GM12878 (cell line): ENCODE results near the gene NPB. TPM values are rescaled to one million over a fixed set of nuclear protein-coding genes. Genes with fewer than 3 reads are reported as not detected.

ENCODE experiments used
- ATAC-seq: fragments of 200-7000 bp; cut with Tn5 transposase; 3 replicates; pipeline ENCODE4 v1.9.1; 2020; ENCODE audit warnings: mild to moderate bottlenecking, moderate library complexity
- BruUV-seq: library from RNA; stranded (reverse); fragments of 400-500 nt; replicated peaks from 2 replicates; lab custom pipeline; 2021; lab: Mats Ljungman, UMichigan
- CTCF ChIA-PET: fragments of 300-600 bp; sonication (Branson Sonifier 250); formaldehyde crosslinking; extraction: SDS; loops from one replicate; lab custom pipeline; 2021; ENCODE audit warnings: inconsistent platforms; lab: Yijun Ruan, JAX
- POLR2A ChIA-PET: fragments of 350-600 bp; formaldehyde crosslinking; extraction: SDS; loops from one replicate; lab custom pipeline; 2021; ENCODE audit warnings: inconsistent platforms; lab: Charles Lee
- RAD21 ChIA-PET: fragments of 300-600 bp; sonication (Branson Sonifier 250); formaldehyde crosslinking; loops from one replicate; lab custom pipeline; 2023; ENCODE audit warnings: antibody characterized with exemption; ENCODE audit not compliant: unreplicated experiment; lab: Charles Lee
- SMC1A ChIA-PET: fragments of 300-600 bp; sonication (Branson Sonifier 250); formaldehyde crosslinking; loops from one replicate; lab custom pipeline; 2023; ENCODE audit not compliant: unreplicated experiment, uncharacterized antibody; lab: Charles Lee
- DNase-seq: peaks from one replicate; pipeline ENCODE4 v3.0.0-alpha.2; 2011; ENCODE audit warnings: low read depth, low spot score
- FAIRE-seq: peaks from 3 replicates; lab custom pipeline; 2011; peaks lifted over from hg19 to GRCh38; lab: Jason Lieb, UNC
- H2AFZ ChIP-seq: 2 replicates; pipeline ENCODE4 v1.6.0; 2011; ENCODE audit warnings: low read depth, low read length, control low read depth; ENCODE audit not compliant: control insufficient read depth
- H3K27ac ChIP-seq: 2 replicates; pipeline ENCODE4 v1.5.1; 2011; ENCODE audit warnings: control low read depth; ENCODE audit not compliant: control insufficient read depth, insufficient read depth
- H3K27me3 ChIP-seq, 2 experiments: replicated peaks in 1 of 2; 2 replicates each; pipeline versions ENCODE4 v1.6.0 to v1.6.1; 2011; ENCODE audit warnings: low read length in 1 of 2; ENCODE audit not compliant: control insufficient read depth in 2 of 2, insufficient read depth in 2 of 2
- H3K36me3 ChIP-seq, 2 experiments: 2 replicates each; pipeline ENCODE4 v1.5.1; 2011; ENCODE audit warnings: low read length in 1 of 2; ENCODE audit not compliant: control insufficient read depth in 2 of 2, insufficient read depth in 2 of 2
- H3K4me1 ChIP-seq: 2 replicates; pipeline ENCODE4 v1.6.1; 2011; ENCODE audit warnings: mild to moderate bottlenecking, low read length, moderate library complexity, mixed read lengths; ENCODE audit not compliant: control insufficient read depth, insufficient read depth
- H3K4me2 ChIP-seq: 2 replicates; pipeline ENCODE4 v1.6.0; 2011; ENCODE audit warnings: control low read depth; ENCODE audit not compliant: control insufficient read depth, insufficient read depth
- H3K4me3 ChIP-seq: fragments of 200-600 bp; sonication (generic); 2 replicates; pipeline ENCODE4 v1.5.1; 2016
- H3K79me2 ChIP-seq: 2 replicates; pipeline ENCODE4 v1.6.0; 2011; ENCODE audit warnings: low read length; ENCODE audit not compliant: control insufficient read depth, insufficient read depth
- H3K9ac ChIP-seq: 2 replicates; pipeline ENCODE4 v1.8.0; 2011; ENCODE audit warnings: low read length, control low read depth, mixed read lengths; ENCODE audit not compliant: control insufficient read depth, insufficient read depth
- H3K9me3 ChIP-seq: replicated peaks from 3 replicates; pipeline ENCODE4 v1.5.1; 2011; ENCODE audit warnings: mild to moderate bottlenecking, low read length; ENCODE audit not compliant: control insufficient read depth, insufficient read depth
- H4K20me1 ChIP-seq: 2 replicates; pipeline ENCODE4 v1.6.0; 2011; ENCODE audit not compliant: control insufficient read depth, insufficient read depth
- BHLHE40 ChIP-seq, 2 experiments: fragments of 450-650 bp in 1 of 2; IDR thresholded peaks; 2 replicates each; pipeline ENCODE4 v1.6.1; 2011 to 2017; ENCODE audit warnings: low read depth in 2 of 2, borderline replicate concordance in 1 of 2, improper control_type of control experiment in 1 of 2, low read length in 1 of 2, mild to moderate bottlenecking in 1 of 2
- FOS ChIP-seq: IDR thresholded peaks from 3 replicates; pipeline ENCODE4 v1.6.1; 2011; ENCODE audit warnings: borderline replicate concordance; ENCODE audit not compliant: insufficient read length; ENCODE audit errors: extremely low read depth
- GABPA ChIP-seq: IDR thresholded peaks from 2 replicates; pipeline ENCODE4 v1.6.1; 2014; ENCODE audit warnings: antibody characterized with exemption, low read depth, mild to moderate bottlenecking, inconsistent platforms
- GATAD2B ChIP-seq: fragments of 450-650 bp; conservative IDR thresholded peaks from 2 replicates; pipeline ENCODE4 v1.6.1; 2017; ENCODE audit warnings: low read depth, mild to moderate bottlenecking, moderate library complexity
- HCFC1 ChIP-seq: fragments of 150-350 bp; IDR thresholded peaks from 2 replicates; pipeline ENCODE4 v1.6.1; 2014; ENCODE audit warnings: low read length
- HDGF ChIP-seq: fragments of 450-650 bp; IDR thresholded peaks from 2 replicates; pipeline ENCODE4 v1.6.1; 2016; ENCODE audit warnings: antibody characterized with exemption
- LARP7 ChIP-seq: fragments of 450-650 bp; IDR thresholded peaks from 2 replicates; pipeline ENCODE4 v1.6.1; 2017; ENCODE audit warnings: mild to moderate bottlenecking
- MEF2B ChIP-seq: fragments of 450-650 bp; IDR thresholded peaks from 2 replicates; pipeline ENCODE4 v1.6.1; 2018; ENCODE audit warnings: mild to moderate bottlenecking, moderate library complexity; ENCODE audit not compliant: partially characterized antibody, poor library complexity, severe bottlenecking
- RCOR1 ChIP-seq: conservative IDR thresholded peaks from 2 replicates; pipeline ENCODE4 v1.6.1; 2012; ENCODE audit warnings: low read depth, low read length, improper control_type of control experiment
- SMC3 ChIP-seq: IDR thresholded peaks from 2 replicates; pipeline ENCODE4 v1.6.1; 2011; ENCODE audit warnings: low read length, improper control_type of control experiment, borderline replicate concordance
- WGBS: methylation state at CpG from one replicate; pipeline ENCODE4 v1.1.6; 2016; ENCODE audit warnings: low lambda C conversion rate; ENCODE audit not compliant: insufficient replicate concordance, insufficient coverage; ENCODE audit errors: missing lambda C conversion rate; 5-methylcytosine and 5-hydroxymethylcytosine counted together
- in situ Hi-C: fragments of 300-500 bp; cut with MboI; formaldehyde crosslinking; loops from 9 replicates; pipeline ENCODE4 v1.14.3; 2018; ENCODE audit warnings: mixed read lengths
- intact Hi-C: fragments of 100-400 bp; cut with micrococcal nuclease; formaldehyde crosslinking; loops from one replicate; pipeline ENCODE4 v1.14.2; 2022; ENCODE audit not compliant: unreplicated experiment
- polyA plus RNA-seq, 11 experiments: library from polyadenylated mRNA; depleted of rRNA in 4 of 11; unstranded in 6 of 11; stranded (reverse) in 5 of 11; fragments of >200 nt; fragmentation: Nextera tagmentation in 4 of 11; fragmentation: Illumina TruSeq in 1 of 11; extraction: Ambion mirVana in 4 of 11; extraction: Trizol in 1 of 11; gene quantifications; 1 replicate in 1 of 11; 2 replicates in 10 of 11; pipeline versions ENCODE4 v1.2.1 to v1.2.3, GENCODE V29; 2011 to 2016; ENCODE audit warnings: inconsistent platforms in 2 of 11, missing spikeins in 2 of 11, low read depth in 1 of 11
- total RNA-seq, 4 experiments: library from RNA; depleted of rRNA in 3 of 4; stranded (reverse); fragments of >200 nt in 3 of 4; fragmentation: Illumina TruSeq in 1 of 4; extraction: Trizol in 1 of 4; gene quantifications; 2 replicates each; pipeline versions ENCODE4 v1.2.1 to v1.2.3, GENCODE V29; 2013 to 2021
- TF ChIP-seq, protein P1 (sequence below): IDR thresholded peaks from 2 replicates; pipeline ENCODE4 v1.6.1; 2011; ENCODE audit warnings: borderline replicate concordance, low read depth, mild to moderate bottlenecking, moderate library complexity, mixed read lengths, low read length; ENCODE audit not compliant: insufficient read depth; ENCODE audit errors: extremely low read length
- TF ChIP-seq, protein P2 (sequence below): IDR thresholded peaks from 2 replicates; pipeline ENCODE4 v1.6.1; 2011; ENCODE audit warnings: low read depth, low read length, improper control_type of control experiment, borderline replicate concordance
- TF ChIP-seq, protein P3 (sequence below): fragments of 450-650 bp; IDR thresholded peaks from 2 replicates; pipeline ENCODE4 v1.6.1; 2014; ENCODE audit warnings: mild to moderate bottlenecking
- TF ChIP-seq, protein P4 (sequence below): fragments of 450-650 bp; conservative IDR thresholded peaks from 2 replicates; pipeline ENCODE4 v1.6.1; 2017; ENCODE audit warnings: mild to moderate bottlenecking, moderate library complexity

The NPB gene
- total and polyA plus RNA-seq, 10 of the 15 experiments (the other 5 are each of a cell fraction or from before 2014, with no cell fraction given) = 0.03 to 0.40 (median 0.15) TPM; not detected in 2

DNA sequence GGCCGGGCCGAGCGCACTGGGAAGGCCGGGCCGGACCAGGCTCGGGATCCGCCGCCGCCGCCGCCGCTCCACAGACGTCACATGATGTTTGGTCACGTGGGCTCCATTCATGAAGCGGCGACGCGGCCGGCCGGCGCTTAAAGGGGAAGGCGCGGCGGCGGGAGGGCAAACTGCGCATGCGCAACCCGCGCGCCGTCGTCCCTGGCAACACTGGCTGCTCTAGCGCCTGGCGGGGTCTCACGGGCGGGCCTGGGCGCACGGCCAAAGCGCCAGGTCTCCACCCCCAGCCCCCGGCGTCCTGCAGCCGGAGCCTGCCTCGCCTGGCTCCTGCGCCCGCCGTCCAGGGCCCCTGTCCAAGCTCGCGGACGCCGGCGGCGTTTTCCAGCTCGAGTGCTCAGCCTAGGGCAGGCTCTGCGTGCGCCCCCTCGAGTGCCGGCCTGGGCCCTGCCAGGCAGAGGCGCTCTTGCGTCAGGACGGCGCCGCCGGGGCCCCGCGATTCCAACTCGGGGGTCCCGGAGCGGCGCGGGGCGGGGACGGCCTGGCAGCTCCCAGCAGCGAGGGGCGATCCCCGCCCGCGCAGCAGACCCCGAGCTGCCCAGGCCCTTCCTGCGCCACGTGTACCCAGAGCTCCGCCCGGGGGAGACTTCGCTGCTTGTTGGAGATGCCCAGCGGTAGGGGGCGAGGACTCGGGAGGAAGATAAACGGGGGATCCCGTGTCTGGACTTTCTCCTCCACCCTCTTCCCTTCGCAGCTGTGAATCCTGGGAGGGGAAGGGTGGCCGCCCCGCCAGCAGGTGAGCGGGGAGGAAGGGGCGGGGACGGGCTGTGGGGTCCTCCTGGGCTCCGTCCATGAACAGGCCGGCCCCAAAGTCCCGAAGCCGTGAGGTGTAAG lies 25.9 kb downstream of the NPB start, which contains the start of gene MAFG:
Gene MAFG (minus strand): TSS at position 83 of the 891 bp plus-strand sequence. CDS start 4,550 bp downstream, outside the sequence.
- H2AFZ ChIP-seq = peak within 1 kb of the TSS; percentile 89
- peak within 1 kb of the TSS; percentile 71 for H3K27ac ChIP-seq
- ChIA-PET RAD21 (interaction anchor here (0.8 to 1.0 kb wide), 2 partner anchors 35 to 67 kb away, joined by 3 read pairs; partner anchors contain the start of gene P4HB), POLR2A (interaction anchor here (0.6 to 1.6 kb wide), 6 partner anchors 9 to 269 kb away, joined by 3 to 8 read pairs (median 4); partner anchors contain the start of genes P4HB and PYCR1), SMC1A (interaction anchor here (1.0 to 1.5 kb wide), 3 partner anchors 11 to 94 kb away, joined by 3 to 6 read pairs (median 3); no protein-coding TSS in a partner anchor), CTCF (interaction anchor here (0.8 to 1.7 kb wide), 6 partner anchors 8 to 93 kb away, joined by 4 to 8 read pairs (median 4); no protein-coding TSS in a partner anchor)
- BruUV-seq = no TSS peak
- ATAC-seq (peak; percentile 75), DNase-seq (peak; percentile 48), FAIRE-seq (peak; percentile 61)
- H4K20me1 ChIP-seq = no peaks in the 10 kb centered on the region; the same call in 1 of the 2 replicates
- H3K4me1 ChIP-seq = peaks cover 27% of the 10 kb centered on the region
- H3K36me3 ChIP-seq = no peaks in the 10 kb centered on the region; a peak in 2 of 4 replicates
- H3K27me3 ChIP-seq = no peaks in the 10 kb centered on the region
- peaks cover 38% of the 10 kb centered on the region for H3K79me2 ChIP-seq
- H3K9ac ChIP-seq = peak within 1 kb of the TSS; percentile 85
- peak within 1 kb of the TSS; percentile 83 for H3K4me3 ChIP-seq
- intact Hi-C loops (loop anchor here (5.0 kb wide), 2 partner anchors 39 to 56 kb away; partner anchors contain the start of gene ARHGDIA), in situ Hi-C loops (no loop called here)
- WGBS = 8% methylated on average over 88 of the region's 98 CpGs
- H3K4me2 ChIP-seq = peak within 1 kb of the TSS; percentile 97
- H3K9me3 ChIP-seq = no peaks in the 10 kb centered on the region
- TF ChIP-seq, protein P1, sequence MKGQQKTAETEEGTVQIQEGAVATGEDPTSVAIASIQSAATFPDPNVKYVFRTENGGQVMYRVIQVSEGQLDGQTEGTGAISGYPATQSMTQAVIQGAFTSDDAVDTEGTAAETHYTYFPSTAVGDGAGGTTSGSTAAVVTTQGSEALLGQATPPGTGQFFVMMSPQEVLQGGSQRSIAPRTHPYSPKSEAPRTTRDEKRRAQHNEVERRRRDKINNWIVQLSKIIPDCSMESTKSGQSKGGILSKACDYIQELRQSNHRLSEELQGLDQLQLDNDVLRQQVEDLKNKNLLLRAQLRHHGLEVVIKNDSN = peak; percentile 94
- TF ChIP-seq LARP7 = peak; percentile 98
- no peak for TF ChIP-seq RCOR1
- TF ChIP-seq BHLHE40 (IDR thresholded peaks at IDR 0.05; ENCODE audit: borderline replicate concordance in 1 of 2, low read depth in 2 of 2, low read length in 1 of 2) = peak in 1 of 2 experiments; percentile 88; a peak in 2 of 4 replicates
- TF ChIP-seq GABPA = no peak
- TF ChIP-seq, protein P2, sequence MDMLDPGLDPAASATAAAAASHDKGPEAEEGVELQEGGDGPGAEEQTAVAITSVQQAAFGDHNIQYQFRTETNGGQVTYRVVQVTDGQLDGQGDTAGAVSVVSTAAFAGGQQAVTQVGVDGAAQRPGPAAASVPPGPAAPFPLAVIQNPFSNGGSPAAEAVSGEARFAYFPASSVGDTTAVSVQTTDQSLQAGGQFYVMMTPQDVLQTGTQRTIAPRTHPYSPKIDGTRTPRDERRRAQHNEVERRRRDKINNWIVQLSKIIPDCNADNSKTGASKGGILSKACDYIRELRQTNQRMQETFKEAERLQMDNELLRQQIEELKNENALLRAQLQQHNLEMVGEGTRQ = peak; percentile 93
- TF ChIP-seq SMC3 = peak; percentile 14; the same call in 1 of the 2 replicates
- TF ChIP-seq, protein P3, sequence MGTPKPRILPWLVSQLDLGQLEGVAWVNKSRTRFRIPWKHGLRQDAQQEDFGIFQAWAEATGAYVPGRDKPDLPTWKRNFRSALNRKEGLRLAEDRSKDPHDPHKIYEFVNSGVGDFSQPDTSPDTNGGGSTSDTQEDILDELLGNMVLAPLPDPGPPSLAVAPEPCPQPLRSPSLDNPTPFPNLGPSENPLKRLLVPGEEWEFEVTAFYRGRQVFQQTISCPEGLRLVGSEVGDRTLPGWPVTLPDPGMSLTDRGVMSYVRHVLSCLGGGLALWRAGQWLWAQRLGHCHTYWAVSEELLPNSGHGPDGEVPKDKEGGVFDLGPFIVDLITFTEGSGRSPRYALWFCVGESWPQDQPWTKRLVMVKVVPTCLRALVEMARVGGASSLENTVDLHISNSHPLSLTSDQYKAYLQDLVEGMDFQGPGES = 0 out of 2 replicates have a peak, but pooled peaks have one; percentile 2
- TF ChIP-seq HDGF = no peak
- TF ChIP-seq MEF2B = peak; percentile 23
- TF ChIP-seq GATAD2B = peak; percentile 97
- TF ChIP-seq, protein P4, sequence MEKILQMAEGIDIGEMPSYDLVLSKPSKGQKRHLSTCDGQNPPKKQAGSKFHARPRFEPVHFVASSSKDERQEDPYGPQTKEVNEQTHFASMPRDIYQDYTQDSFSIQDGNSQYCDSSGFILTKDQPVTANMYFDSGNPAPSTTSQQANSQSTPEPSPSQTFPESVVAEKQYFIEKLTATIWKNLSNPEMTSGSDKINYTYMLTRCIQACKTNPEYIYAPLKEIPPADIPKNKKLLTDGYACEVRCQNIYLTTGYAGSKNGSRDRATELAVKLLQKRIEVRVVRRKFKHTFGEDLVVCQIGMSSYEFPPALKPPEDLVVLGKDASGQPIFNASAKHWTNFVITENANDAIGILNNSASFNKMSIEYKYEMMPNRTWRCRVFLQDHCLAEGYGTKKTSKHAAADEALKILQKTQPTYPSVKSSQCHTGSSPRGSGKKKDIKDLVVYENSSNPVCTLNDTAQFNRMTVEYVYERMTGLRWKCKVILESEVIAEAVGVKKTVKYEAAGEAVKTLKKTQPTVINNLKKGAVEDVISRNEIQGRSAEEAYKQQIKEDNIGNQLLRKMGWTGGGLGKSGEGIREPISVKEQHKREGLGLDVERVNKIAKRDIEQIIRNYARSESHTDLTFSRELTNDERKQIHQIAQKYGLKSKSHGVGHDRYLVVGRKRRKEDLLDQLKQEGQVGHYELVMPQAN = peak; percentile 96
- peak; percentile 24; the same call in 1 of the 2 replicates for TF ChIP-seq HCFC1
- no peak for TF ChIP-seq FOS
